CMK (cell line): ENCODE measurements around the gene KRT76.

Source experiments
- DNase-seq: peaks from one replicate; pipeline ENCODE4 v3.0.0-alpha.2; 2010; ENCODE audit warnings: low read depth

The KRT76 gene

DNA sequence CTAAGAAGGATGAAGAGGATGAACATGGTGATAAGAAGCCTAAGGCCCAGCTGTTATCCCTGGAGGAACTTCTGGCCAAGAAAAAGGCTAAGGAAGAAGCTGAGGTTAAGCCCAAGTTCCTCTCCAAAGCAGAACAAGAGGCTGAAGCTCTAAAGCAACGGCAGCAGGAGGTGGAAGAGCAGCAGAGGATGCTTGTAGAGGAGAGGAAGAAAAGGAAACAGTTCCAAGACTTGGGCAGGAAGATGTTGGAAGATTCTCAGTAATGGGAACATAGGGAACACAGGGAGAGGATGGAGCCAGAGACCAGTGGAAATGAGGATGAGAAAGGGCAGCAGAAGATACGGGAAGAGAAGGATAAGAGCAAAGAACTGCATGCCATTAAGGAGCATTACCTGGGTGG is 46.4 kb downstream of the KRT76 start:
- DNase-seq, result no peak

GRCh38 chr12:52730383-52730782 is 46.8 kb downstream of the KRT76 start:
- no peak for DNase-seq

GRCh38 chr12:52729147-52729546 is 48.0 kb downstream of the KRT76 start:
- no peak for DNase-seq

- no peak for DNase-seq
Measured at GRCh38 chr12:52728374-52728773, 48.8 kb downstream of the KRT76 start.

GRCh38 chr12:52727037-52727436 is 50.1 kb downstream of the KRT76 start:
- no peak for DNase-seq

DNA sequence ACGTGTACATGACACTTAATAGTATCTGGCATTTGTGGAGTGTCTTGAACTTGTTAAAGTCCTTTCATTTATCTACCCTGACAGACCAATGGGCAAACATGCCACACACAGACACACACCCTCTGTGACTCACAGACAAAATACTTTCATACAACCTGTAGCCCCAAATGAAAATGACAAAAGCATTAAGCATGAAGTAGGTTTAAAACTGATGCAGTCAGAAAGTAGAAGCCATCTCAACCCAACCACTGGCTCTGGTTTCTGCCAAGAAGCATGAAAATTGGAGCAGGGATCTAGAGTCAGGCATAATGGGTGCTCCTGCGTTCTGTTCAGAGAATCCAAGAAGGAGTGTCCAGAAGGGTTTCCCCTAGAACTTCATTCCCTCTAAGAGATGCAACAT is 50.7 kb downstream of the KRT76 start:
- DNase-seq, result no peak

DNA sequence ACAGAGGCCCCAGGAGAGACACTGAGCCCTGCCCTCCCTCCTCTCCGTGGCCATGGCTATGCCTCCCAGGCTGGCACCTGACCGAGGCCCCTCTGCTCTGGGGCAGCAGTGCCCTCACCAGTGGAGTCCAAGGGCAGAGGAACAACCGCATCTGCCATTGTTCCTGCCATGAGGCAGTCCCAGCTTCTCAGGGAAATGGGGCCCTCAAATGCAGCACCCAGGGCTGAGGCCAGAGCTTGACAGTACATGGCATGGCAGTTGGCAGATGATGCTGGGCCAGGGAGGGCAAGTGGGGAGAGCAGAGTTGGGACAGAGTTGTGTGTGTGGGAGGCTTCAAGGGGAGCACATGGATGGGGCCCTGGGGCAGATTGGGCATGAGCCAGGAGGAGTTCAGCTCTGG is 52.8 kb downstream of the KRT76 start:
- no peak for DNase-seq

DNA sequence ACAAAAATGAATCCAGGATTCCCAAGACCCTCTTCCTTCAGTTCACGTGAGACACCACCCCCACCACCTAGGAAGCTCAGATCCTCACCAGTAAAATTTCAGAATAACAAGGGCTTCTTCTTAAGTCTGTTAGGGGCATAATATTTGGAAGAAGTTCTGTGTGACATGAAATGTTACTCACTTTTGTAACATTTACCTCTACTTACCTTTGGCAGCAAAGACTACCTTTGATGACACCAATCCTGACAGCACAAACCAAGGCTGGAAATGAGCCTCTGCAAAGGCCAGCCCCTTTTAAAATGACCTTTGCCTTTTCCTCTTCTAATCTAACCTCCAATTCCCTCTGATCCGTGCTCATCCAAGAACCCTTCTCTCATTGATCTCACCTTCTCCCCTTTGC is 54.5 kb downstream of the KRT76 start:
- no peak for DNase-seq

DNA sequence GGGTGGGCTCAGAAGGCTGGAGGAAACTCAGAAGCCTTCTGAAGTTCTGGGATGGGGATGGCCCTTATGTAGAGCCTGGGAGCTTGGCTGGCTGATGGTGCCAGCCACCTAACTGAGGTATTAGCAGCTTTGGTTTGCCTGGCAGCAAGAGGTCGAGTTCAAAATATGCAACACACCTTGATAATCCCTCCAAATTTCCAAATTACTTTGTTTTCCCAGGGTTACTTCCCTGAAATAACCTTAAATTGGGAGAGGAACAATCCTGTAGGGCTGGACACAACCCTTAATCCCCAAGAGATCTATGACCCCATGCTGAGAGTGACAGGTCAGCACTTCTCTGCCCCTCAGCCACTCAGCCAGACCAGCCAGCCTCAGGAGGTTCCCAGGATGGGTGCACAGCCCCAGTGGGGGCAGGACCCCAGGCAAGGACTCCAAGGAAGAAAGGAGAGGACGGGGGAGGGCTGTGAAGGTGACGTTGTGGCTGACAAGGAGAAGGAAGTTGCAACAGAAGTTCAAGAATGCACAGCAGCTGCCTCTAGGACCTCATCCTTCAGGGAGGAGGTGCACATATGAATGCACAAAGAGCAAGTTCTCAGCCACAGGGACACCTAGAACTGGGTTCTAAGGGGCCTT is 55.2 kb downstream of the KRT76 start:
- no peak for DNase-seq

GRCh38 chr12:52720365-52720886 is 56.7 kb downstream of the KRT76 start:
- no peak for DNase-seq
